GM23338 (cell line): ENCODE results near the gene CDK7. TPM values are rescaled to one million over a fixed set of nuclear protein-coding genes. Genes with fewer than 3 reads are reported as not detected.

Source experiments
- ATAC-seq: fragments of 200-7000 bp; cut with Tn5 transposase; 3 replicates; pipeline ENCODE4 v1.9.1; 2020
- DNase-seq: peaks from one replicate; pipeline ENCODE4 v3.0.0-alpha.2; 2015; ENCODE audit warnings: low spot score
- H2AFZ ChIP-seq: fragments of 200-600 bp; sonication (generic); 2 replicates; pipeline ENCODE4 v1.8.0; 2016; ENCODE audit warnings: antibody characterized with exemption, mild to moderate bottlenecking, moderate library complexity
- H3F3A ChIP-seq: fragments of 200-600 bp; sonication (generic); replicated peaks from 2 replicates; pipeline ENCODE4 v1.8.0; 2017; ENCODE audit warnings: antibody characterized with exemption, mixed run types, low read depth
- H3K27ac ChIP-seq: fragments of 200-600 bp; sonication (generic); 2 replicates; pipeline ENCODE4 v1.6.1; 2016; ENCODE audit warnings: low read depth
- H3K27me3 ChIP-seq: fragments of 200-600 bp; sonication (generic); 2 replicates; pipeline ENCODE4 v1.8.0; 2016; ENCODE audit warnings: mild to moderate bottlenecking, mixed run types, moderate library complexity; ENCODE audit not compliant: insufficient read depth
- H3K36me3 ChIP-seq: fragments of 200-600 bp; sonication (generic); 2 replicates; pipeline ENCODE4 v1.8.0; 2016; ENCODE audit warnings: mild to moderate bottlenecking; ENCODE audit not compliant: insufficient read depth
- H3K4me1 ChIP-seq: fragments of 200-600 bp; sonication (generic); 2 replicates; pipeline ENCODE4 v1.8.0; 2016; ENCODE audit warnings: mild to moderate bottlenecking, moderate library complexity; ENCODE audit not compliant: insufficient read depth
- H3K4me2 ChIP-seq: fragments of 200-600 bp; sonication (generic); 2 replicates; pipeline ENCODE4 v1.7.1; 2017; ENCODE audit warnings: mixed run types
- H3K4me3 ChIP-seq: fragments of 200-600 bp; sonication (generic); 2 replicates; pipeline ENCODE4 v1.6.1; 2016; ENCODE audit warnings: mixed run types
- H3K79me2 ChIP-seq: fragments of 200-600 bp; sonication (generic); replicated peaks from 2 replicates; pipeline ENCODE4 v1.8.0; 2017; ENCODE audit warnings: mild to moderate bottlenecking; ENCODE audit not compliant: insufficient read depth
- H3K9me2 ChIP-seq: fragments of 200-600 bp; sonication (generic); 2 replicates; pipeline ENCODE4 v1.8.0; 2017; ENCODE audit not compliant: insufficient read depth
- H4K20me1 ChIP-seq: fragments of 200-600 bp; sonication (generic); replicated peaks from 2 replicates; pipeline ENCODE4 v1.8.0; 2017; ENCODE audit warnings: mild to moderate bottlenecking; ENCODE audit not compliant: insufficient read depth
- H3K27ac Mint-ChIP-seq: 2 replicates; pipeline ENCODE4 v1.8.0; 2020; ENCODE audit warnings: inconsistent platforms, mild to moderate bottlenecking, moderate library complexity, mixed read lengths
- H3K27me3 Mint-ChIP-seq: 3 replicates; pipeline ENCODE4 v1.8.0; 2022; ENCODE audit warnings: low read depth, mild to moderate bottlenecking, moderate library complexity, mixed read lengths, inconsistent platforms; ENCODE audit not compliant: insufficient read depth, poor library complexity
- H3K36me3 Mint-ChIP-seq: 3 replicates; pipeline ENCODE4 v1.8.0; 2021; ENCODE audit warnings: low read depth, mild to moderate bottlenecking, inconsistent platforms, moderate library complexity, mixed read lengths
- H3K4me1 Mint-ChIP-seq: 3 replicates; pipeline ENCODE4 v1.8.0; 2020; ENCODE audit warnings: mild to moderate bottlenecking, inconsistent platforms, mixed read lengths
- H3K4me3 Mint-ChIP-seq: 3 replicates; pipeline ENCODE4 v1.8.0; 2021; ENCODE audit warnings: moderate library complexity, mild to moderate bottlenecking, inconsistent platforms, mixed read lengths
- H3K9me3 Mint-ChIP-seq: 3 replicates; pipeline ENCODE4 v1.8.0; 2020; ENCODE audit warnings: moderate library complexity, mild to moderate bottlenecking, inconsistent platforms, mixed read lengths
- EZH2 ChIP-seq: fragments of 200-600 bp; sonication (generic); IDR thresholded peaks from one replicate; pipeline ENCODE4 v1.8.0; 2017; ENCODE audit warnings: antibody characterized with exemption, mild to moderate bottlenecking, low read depth; ENCODE audit not compliant: unreplicated experiment
- EZH2phosphoT487 ChIP-seq: fragments of 200-600 bp; sonication (generic); IDR thresholded peaks from one replicate; pipeline ENCODE4 v1.8.1; 2018; ENCODE audit warnings: antibody characterized with exemption; ENCODE audit not compliant: unreplicated experiment
- NANOG ChIP-seq: IDR thresholded peaks from 2 replicates; pipeline ENCODE4 v1.6.1; 2016; ENCODE audit warnings: antibody characterized with exemption, borderline replicate concordance
- ZNF331 ChIP-seq: fragments of 250-450 bp; sonication (Bioruptor Pico); IDR thresholded peaks from 2 replicates; pipeline ENCODE4 v1.5.0; 2020; ENCODE audit warnings: low read depth, mild to moderate bottlenecking, moderate library complexity
- polyA plus RNA-seq: library from polyadenylated mRNA; unstranded; fragments of >200 nt; fragmentation: Nextera tagmentation; extraction: Ambion mirVana; gene quantifications from 2 replicates; pipeline ENCODE4 v1.2.1, GENCODE V29; 2016
- total RNA-seq: library from RNA; depleted of rRNA; stranded (reverse); fragments of >200 nt; shearing (Covaris generic); gene quantifications from 2 replicates; pipeline ENCODE4 v1.2.3, GENCODE V29; 2014
- TF ChIP-seq, protein P1 (sequence below): fragments of 250-450 bp; sonication (Bioruptor Pico); IDR thresholded peaks from 2 replicates; pipeline ENCODE4 v1.5.0; 2020; ENCODE audit warnings: mild to moderate bottlenecking, moderate library complexity
- TF ChIP-seq, protein P2 (sequence below), 2 experiments: fragments of 200-600 bp in 1 of 2; sonication (generic) in 1 of 2; conservative IDR thresholded peaks; 2 replicates each; pipeline versions ENCODE4 v1.5.1 to v1.6.1; 2016 to 2017; ENCODE audit warnings: antibody characterized with exemption in 2 of 2, low read depth in 2 of 2, mild to moderate bottlenecking in 2 of 2, moderate library complexity in 1 of 2
- TF ChIP-seq, protein P3 (sequence below): IDR thresholded peaks from 2 replicates; pipeline ENCODE4 v1.6.1; 2016; ENCODE audit warnings: antibody characterized with exemption
- TF ChIP-seq, protein P4 (sequence below): IDR thresholded peaks from one replicate; pipeline ENCODE4 v1.6.1; 2018; ENCODE audit warnings: antibody characterized with exemption; ENCODE audit not compliant: unreplicated experiment

Gene CDK7
- total and polyA plus RNA-seq, 2 experiments from 2014 or later, result 78.4 to 80.7 TPM

DNA sequence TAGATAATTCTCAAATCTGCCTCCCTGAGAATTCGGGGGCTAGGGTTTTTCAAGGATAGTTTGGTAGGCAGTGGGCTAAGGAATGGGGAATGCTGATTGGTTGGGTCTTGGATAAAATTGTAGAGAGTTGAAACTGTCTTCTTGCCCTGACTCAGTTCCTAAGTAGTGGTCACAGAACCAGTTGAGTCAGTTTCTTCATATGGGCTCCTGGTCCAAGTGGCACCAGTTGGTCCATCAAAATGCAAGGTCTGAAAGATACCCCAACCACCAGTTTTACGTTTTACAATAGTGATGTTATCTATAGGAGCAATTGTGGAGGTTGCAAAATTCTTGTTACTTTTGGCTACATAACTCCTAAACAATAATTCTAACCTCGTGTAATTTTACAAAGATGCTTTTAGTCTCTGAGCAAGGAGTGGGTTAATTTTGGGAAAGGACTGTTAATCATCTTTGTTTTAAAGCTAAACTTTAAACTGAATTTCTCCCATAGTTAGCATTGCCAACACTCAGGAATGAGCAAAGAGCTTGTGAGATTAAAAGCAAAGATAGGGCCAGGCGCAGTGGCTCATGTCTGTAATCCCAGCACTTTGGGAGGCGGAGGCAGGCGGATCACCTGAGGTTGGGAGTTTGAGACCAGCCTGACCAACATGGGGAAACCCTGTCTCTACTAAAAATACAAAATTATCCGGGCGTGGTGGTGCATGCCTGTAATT is 7.7 kb downstream of the CDK7 start (continued):
- TF ChIP-seq, protein P1, sequence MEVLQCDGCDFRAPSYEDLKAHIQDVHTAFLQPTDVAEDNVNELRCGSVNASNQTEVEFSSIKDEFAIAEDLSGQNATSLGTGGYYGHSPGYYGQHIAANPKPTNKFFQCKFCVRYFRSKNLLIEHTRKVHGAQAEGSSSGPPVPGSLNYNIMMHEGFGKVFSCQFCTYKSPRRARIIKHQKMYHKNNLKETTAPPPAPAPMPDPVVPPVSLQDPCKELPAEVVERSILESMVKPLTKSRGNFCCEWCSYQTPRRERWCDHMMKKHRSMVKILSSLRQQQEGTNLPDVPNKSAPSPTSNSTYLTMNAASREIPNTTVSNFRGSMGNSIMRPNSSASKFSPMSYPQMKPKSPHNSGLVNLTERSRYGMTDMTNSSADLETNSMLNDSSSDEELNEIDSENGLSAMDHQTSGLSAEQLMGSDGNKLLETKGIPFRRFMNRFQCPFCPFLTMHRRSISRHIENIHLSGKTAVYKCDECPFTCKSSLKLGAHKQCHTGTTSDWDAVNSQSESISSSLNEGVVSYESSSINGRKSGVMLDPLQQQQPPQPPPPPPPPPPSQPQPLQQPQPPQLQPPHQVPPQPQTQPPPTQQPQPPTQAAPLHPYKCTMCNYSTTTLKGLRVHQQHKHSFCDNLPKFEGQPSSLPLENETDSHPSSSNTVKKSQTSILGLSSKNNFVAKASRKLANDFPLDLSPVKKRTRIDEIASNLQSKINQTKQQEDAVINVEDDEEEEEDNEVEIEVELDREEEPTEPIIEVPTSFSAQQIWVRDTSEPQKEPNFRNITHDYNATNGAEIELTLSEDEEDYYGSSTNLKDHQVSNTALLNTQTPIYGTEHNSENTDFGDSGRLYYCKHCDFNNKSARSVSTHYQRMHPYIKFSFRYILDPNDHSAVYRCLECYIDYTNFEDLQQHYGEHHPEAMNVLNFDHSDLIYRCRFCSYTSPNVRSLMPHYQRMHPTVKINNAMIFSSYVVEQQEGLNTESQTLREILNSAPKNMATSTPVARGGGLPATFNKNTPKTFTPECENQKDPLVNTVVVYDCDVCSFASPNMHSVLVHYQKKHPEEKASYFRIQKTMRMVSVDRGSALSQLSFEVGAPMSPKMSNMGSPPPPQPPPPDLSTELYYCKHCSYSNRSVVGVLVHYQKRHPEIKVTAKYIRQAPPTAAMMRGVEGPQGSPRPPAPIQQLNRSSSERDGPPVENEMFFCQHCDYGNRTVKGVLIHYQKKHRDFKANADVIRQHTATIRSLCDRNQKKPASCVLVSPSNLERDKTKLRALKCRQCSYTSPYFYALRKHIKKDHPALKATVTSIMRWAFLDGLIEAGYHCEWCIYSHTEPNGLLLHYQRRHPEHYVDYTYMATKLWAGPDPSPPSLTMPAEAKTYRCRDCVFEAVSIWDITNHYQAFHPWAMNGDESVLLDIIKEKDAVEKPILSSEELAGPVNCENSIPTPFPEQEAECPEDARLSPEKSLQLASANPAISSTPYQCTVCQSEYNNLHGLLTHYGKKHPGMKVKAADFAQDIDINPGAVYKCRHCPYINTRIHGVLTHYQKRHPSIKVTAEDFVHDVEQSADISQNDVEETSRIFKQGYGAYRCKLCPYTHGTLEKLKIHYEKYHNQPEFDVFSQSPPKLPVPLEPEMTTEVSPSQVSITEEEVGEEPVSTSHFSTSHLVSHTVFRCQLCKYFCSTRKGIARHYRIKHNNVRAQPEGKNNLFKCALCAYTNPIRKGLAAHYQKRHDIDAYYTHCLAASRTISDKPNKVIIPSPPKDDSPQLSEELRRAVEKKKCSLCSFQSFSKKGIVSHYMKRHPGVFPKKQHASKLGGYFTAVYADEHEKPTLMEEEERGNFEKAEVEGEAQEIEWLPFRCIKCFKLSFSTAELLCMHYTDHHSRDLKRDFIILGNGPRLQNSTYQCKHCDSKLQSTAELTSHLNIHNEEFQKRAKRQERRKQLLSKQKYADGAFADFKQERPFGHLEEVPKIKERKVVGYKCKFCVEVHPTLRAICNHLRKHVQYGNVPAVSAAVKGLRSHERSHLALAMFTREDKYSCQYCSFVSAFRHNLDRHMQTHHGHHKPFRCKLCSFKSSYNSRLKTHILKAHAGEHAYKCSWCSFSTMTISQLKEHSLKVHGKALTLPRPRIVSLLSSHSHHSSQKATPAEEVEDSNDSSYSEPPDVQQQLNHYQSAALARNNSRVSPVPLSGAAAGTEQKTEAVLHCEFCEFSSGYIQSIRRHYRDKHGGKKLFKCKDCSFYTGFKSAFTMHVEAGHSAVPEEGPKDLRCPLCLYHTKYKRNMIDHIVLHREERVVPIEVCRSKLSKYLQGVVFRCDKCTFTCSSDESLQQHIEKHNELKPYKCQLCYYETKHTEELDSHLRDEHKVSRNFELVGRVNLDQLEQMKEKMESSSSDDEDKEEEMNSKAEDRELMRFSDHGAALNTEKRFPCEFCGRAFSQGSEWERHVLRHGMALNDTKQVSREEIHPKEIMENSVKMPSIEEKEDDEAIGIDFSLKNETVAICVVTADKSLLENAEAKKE (CRISPR knock-in tag), result no peak
- TF ChIP-seq NANOG, result no peak

DNA sequence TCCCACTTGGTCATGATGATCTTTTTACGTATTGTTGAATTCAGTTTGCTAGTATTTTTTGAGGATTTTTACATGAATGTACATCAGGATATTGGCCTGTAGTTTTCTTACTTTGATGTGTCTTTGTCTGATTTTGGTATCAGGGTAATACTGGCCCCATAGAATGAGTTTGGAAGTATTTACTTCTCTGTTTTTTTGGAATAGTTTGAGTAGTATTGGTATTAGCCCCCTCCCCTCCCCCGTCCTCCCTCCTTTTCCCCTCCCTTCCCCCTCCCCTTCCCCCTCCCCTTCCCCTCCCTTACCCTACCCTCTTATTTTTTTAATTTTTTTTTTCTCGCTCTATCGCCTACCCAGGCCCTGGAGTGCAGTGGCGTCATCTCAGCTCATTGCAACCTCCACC is 10.3 kb downstream of the CDK7 start:
- no peaks in the 10 kb centered on the region for H3K9me3 Mint-ChIP-seq
- H3K27me3 Mint-ChIP-seq, result peaks cover 6% of the 10 kb centered on the region
- no peak overlapping the region for H3K27ac Mint-ChIP-seq
- Histone ChIP-seq H3K9me2 (no peaks in the 10 kb centered on the region), H3K4me1 (no peaks in the 10 kb centered on the region; the same call in 1 of the 2 replicates), H3K36me3 (peaks cover 3% of the 10 kb centered on the region; the same call in 1 of the 2 replicates), H3K27ac (no peak overlapping the region), H3K4me2 (no peak overlapping the region), H3K27me3 (no peaks in the 10 kb centered on the region), H3K79me2 (peaks cover 100% of the 10 kb centered on the region), H3F3A (no peaks in the 10 kb centered on the region), H4K20me1 (peaks cover 39% of the 10 kb centered on the region), H2AFZ (no peak overlapping the region), H3K4me3 (no peak overlapping the region)
- DNase-seq (no peak), ATAC-seq (no peak)
- H3K4me3 Mint-ChIP-seq, result no peak overlapping the region
- H3K4me1 Mint-ChIP-seq, result no peaks in the 10 kb centered on the region
- peaks cover 25% of the 10 kb centered on the region for H3K36me3 Mint-ChIP-seq
- TF ChIP-seq, protein P2, sequence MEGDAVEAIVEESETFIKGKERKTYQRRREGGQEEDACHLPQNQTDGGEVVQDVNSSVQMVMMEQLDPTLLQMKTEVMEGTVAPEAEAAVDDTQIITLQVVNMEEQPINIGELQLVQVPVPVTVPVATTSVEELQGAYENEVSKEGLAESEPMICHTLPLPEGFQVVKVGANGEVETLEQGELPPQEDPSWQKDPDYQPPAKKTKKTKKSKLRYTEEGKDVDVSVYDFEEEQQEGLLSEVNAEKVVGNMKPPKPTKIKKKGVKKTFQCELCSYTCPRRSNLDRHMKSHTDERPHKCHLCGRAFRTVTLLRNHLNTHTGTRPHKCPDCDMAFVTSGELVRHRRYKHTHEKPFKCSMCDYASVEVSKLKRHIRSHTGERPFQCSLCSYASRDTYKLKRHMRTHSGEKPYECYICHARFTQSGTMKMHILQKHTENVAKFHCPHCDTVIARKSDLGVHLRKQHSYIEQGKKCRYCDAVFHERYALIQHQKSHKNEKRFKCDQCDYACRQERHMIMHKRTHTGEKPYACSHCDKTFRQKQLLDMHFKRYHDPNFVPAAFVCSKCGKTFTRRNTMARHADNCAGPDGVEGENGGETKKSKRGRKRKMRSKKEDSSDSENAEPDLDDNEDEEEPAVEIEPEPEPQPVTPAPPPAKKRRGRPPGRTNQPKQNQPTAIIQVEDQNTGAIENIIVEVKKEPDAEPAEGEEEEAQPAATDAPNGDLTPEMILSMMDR (conservative IDR thresholded peaks at IDR 0.05; ENCODE audit: low read depth in 2 of 2), result no peak
- TF ChIP-seq, protein P3, sequence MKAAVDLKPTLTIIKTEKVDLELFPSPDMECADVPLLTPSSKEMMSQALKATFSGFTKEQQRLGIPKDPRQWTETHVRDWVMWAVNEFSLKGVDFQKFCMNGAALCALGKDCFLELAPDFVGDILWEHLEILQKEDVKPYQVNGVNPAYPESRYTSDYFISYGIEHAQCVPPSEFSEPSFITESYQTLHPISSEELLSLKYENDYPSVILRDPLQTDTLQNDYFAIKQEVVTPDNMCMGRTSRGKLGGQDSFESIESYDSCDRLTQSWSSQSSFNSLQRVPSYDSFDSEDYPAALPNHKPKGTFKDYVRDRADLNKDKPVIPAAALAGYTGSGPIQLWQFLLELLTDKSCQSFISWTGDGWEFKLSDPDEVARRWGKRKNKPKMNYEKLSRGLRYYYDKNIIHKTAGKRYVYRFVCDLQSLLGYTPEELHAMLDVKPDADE, result no peak
- TF ChIP-seq EZH2phosphoT487, result no peak
- no peak for TF ChIP-seq EZH2
- TF ChIP-seq, protein P4, sequence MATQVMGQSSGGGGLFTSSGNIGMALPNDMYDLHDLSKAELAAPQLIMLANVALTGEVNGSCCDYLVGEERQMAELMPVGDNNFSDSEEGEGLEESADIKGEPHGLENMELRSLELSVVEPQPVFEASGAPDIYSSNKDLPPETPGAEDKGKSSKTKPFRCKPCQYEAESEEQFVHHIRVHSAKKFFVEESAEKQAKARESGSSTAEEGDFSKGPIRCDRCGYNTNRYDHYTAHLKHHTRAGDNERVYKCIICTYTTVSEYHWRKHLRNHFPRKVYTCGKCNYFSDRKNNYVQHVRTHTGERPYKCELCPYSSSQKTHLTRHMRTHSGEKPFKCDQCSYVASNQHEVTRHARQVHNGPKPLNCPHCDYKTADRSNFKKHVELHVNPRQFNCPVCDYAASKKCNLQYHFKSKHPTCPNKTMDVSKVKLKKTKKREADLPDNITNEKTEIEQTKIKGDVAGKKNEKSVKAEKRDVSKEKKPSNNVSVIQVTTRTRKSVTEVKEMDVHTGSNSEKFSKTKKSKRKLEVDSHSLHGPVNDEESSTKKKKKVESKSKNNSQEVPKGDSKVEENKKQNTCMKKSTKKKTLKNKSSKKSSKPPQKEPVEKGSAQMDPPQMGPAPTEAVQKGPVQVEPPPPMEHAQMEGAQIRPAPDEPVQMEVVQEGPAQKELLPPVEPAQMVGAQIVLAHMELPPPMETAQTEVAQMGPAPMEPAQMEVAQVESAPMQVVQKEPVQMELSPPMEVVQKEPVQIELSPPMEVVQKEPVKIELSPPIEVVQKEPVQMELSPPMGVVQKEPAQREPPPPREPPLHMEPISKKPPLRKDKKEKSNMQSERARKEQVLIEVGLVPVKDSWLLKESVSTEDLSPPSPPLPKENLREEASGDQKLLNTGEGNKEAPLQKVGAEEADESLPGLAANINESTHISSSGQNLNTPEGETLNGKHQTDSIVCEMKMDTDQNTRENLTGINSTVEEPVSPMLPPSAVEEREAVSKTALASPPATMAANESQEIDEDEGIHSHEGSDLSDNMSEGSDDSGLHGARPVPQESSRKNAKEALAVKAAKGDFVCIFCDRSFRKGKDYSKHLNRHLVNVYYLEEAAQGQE, result no peak
- no peak for TF ChIP-seq ZNF331 (CRISPR knock-in tag)
